Thymus (tissue), 11 donors: ENCODE data around the gene KYAT1. TPM values are rescaled to one million over a fixed set of nuclear protein-coding genes. Genes with fewer than 3 reads are reported as not detected.
A peak's percentile ranks its signal among the peaks of the same experiment; 100 is the strongest.

Source experiments
- DNase-seq, 9 donors: peaks; one replicate each; pipeline ENCODE4 v3.0.0-alpha.2; 2013; ENCODE audit warnings: low spot score in 9 of 9, low read depth in 6 of 9, missing footprints in 1 of 9
- H3K27ac ChIP-seq, 2 donors: one replicate each; pipeline ENCODE4 v1.5.1; 2013; ENCODE audit warnings: control low read depth in 1 of 2, low read depth in 1 of 2, low read length in 1 of 2, mild to moderate bottlenecking in 1 of 2, moderate library complexity in 1 of 2
- H3K27me3 ChIP-seq, 2 donors: one replicate each; pipeline ENCODE4 v1.5.1; 2013; ENCODE audit warnings: low read length in 1 of 2; ENCODE audit not compliant: control insufficient read depth in 2 of 2, insufficient read depth in 1 of 2
- H3K36me3 ChIP-seq, 2 donors: one replicate each; pipeline ENCODE4 v1.5.1; 2013; ENCODE audit warnings: low read length in 1 of 2, mild to moderate bottlenecking in 1 of 2, moderate library complexity in 1 of 2; ENCODE audit not compliant: control insufficient read depth in 2 of 2, insufficient read depth in 2 of 2
- H3K4me1 ChIP-seq, 2 donors: one replicate each; pipeline ENCODE4 v1.5.1; 2013; ENCODE audit warnings: low read length in 2 of 2; ENCODE audit not compliant: control insufficient read depth in 2 of 2, insufficient read depth in 2 of 2
- H3K4me3 ChIP-seq, 2 donors: one replicate each; pipeline ENCODE4 v1.5.1; 2013; ENCODE audit warnings: low read length in 2 of 2, control low read depth in 1 of 2, mild to moderate bottlenecking in 1 of 2
- H3K9me3 ChIP-seq, 2 donors: one replicate each; pipeline ENCODE4 v1.5.1; 2013; ENCODE audit warnings: low read length in 1 of 2, mild to moderate bottlenecking in 1 of 2; ENCODE audit not compliant: control insufficient read depth in 2 of 2, insufficient read depth in 1 of 2
- WGBS: extraction: QIAGEN DNeasy Blood & Tissue Kit; methylation state at CpG from one replicate; pipeline ENCODE4 v1.1.7; 2013; 5-methylcytosine and 5-hydroxymethylcytosine counted together
- polyA plus RNA-seq: library from polyadenylated mRNA; stranded (reverse); fragments of 200-250 nt; gene quantifications from one replicate; pipeline ENCODE4 v1.2.3, GENCODE V29; 2013
- total RNA-seq: library from RNA; stranded (reverse); fragments of 120-200 nt; gene quantifications from one replicate; pipeline ENCODE4 v1.2.4, GENCODE V29; 2013
- donor health status: healthy.

KYAT1 gene
- total and polyA plus RNA-seq, 2 donors: 9.9 to 16.1 TPM

- 98% methylated on average over 4 of the region's 4 CpGs for WGBS
- H3K9me3 ChIP-seq: no peaks in the 10 kb centered on the region
- H3K4me3 ChIP-seq: no peak overlapping the region
- no peaks in the 10 kb centered on the region for H3K27me3 ChIP-seq
- H3K4me1 ChIP-seq: peaks cover 8 to 17% of the 10 kb centered on the region in 2 donors
- H3K36me3 ChIP-seq: peaks cover 47 to 48% of the 10 kb centered on the region in 2 donors
- no peak for DNase-seq
- H3K27ac ChIP-seq: no peak overlapping the region
These were observed 91.2 kb downstream of the KYAT1 start for GRCh38 chr9:128790536-128790935.

GRCh38 chr9:128788445-128788844 is 93.3 kb downstream of the KYAT1 start:
- Histone ChIP-seq H3K9me3 (peaks cover 0 to under 1% of the 10 kb centered on the region in 2 donors), H3K27me3 (no peaks in the 10 kb centered on the region), H3K27ac (no peak overlapping the region), H3K36me3 (peaks cover 32 to 35% of the 10 kb centered on the region in 2 donors), H3K4me3 (no peak overlapping the region), H3K4me1 (peaks cover 8 to 17% of the 10 kb centered on the region in 2 donors)
- WGBS: 92% methylated on average over 1 of the region's 1 CpG
- no peak for DNase-seq

GRCh38 chr9:128787659-128788058 is 94.1 kb downstream of the KYAT1 start:
- 9% methylated on average over 7 of the region's 7 CpGs for WGBS
- Histone ChIP-seq H3K9me3 (peaks cover 0 to 3% of the 10 kb centered on the region in 2 donors), H3K4me3 (peak overlapping the region; percentile 88 to 97), H3K27me3 (no peaks in the 10 kb centered on the region), H3K4me1 (peaks cover 8 to 18% of the 10 kb centered on the region in 2 donors), H3K36me3 (peaks cover 24 to 27% of the 10 kb centered on the region in 2 donors), H3K27ac (peak overlapping the region; percentile 82 to 84)
- DNase-seq: peak in 1 of 9 donors; percentile 12

GRCh38 chr9:128786681-128787601 is 94.8 kb downstream of the KYAT1 start, which contains the start of gene TBC1D13:
Gene TBC1D13, plus strand, starts transcription at chr9:128787253. Its CDS starts 101 bp downstream, at chr9:128787354.
- H3K27ac ChIP-seq: peak within 1 kb of the TSS; percentile 82 to 85
- WGBS: 9% methylated on average over 64 of the region's 64 CpGs
- peaks cover 8 to 18% of the 10 kb centered on the region in 2 donors for H3K4me1 ChIP-seq
- peak within 1 kb of the TSS; percentile 88 to 97 for H3K4me3 ChIP-seq
- H3K36me3 ChIP-seq: peaks cover 17 to 21% of the 10 kb centered on the region in 2 donors
- peak; percentile 39 to 91 (median 76) for DNase-seq
- no peaks in the 10 kb centered on the region for H3K27me3 ChIP-seq
- peaks cover 0 to 3% of the 10 kb centered on the region in 2 donors for H3K9me3 ChIP-seq

- Histone ChIP-seq H3K36me3 (peaks cover 1 to 6% of the 10 kb centered on the region in 2 donors), H3K4me1 (peaks cover 8 to 18% of the 10 kb centered on the region in 2 donors), H3K4me3 (no peak overlapping the region), H3K9me3 (peaks cover 0 to 5% of the 10 kb centered on the region in 2 donors), H3K27me3 (no peaks in the 10 kb centered on the region), H3K27ac (no peak overlapping the region)
- DNase-seq: no peak
- 98% methylated on average over 6 of the region's 6 CpGs for WGBS
These were observed 96.3 kb downstream of the KYAT1 start for GRCh38 chr9:128785427-128785826.

Other genes with a start within 250 kb of the KYAT1 start
- gene DYNC2I2, start 225.1 kb downstream of the KYAT1 start, total RNA-seq: 56.1 TPM
- gene DYNC2I2, start 225.1 kb downstream of the KYAT1 start, polyA plus RNA-seq: 37.5 TPM
- gene SET, start 192.7 kb downstream of the KYAT1 start, total RNA-seq: 654 TPM
- 177 TPM for gene SET, start 192.7 kb downstream of the KYAT1 start, polyA plus RNA-seq
- 3.8 TPM for gene PKN3, start 179.4 kb downstream of the KYAT1 start, total RNA-seq
- 10.4 TPM for gene PKN3, start 179.4 kb downstream of the KYAT1 start, polyA plus RNA-seq
- 20.7 TPM for gene ZDHHC12, start 157.8 kb downstream of the KYAT1 start, total RNA-seq
- gene ZDHHC12, start 157.8 kb downstream of the KYAT1 start, polyA plus RNA-seq: 46.4 TPM
- 11.3 TPM for gene ZER1, start 110.0 kb downstream of the KYAT1 start, total RNA-seq
- gene ZER1, start 110.0 kb downstream of the KYAT1 start, polyA plus RNA-seq: 23.0 TPM
- 5.0 TPM for gene TBC1D13, start 94.7 kb downstream of the KYAT1 start, total RNA-seq
- 19.4 TPM for gene TBC1D13, start 94.7 kb downstream of the KYAT1 start, polyA plus RNA-seq
- gene ENDOG, start 63.5 kb downstream of the KYAT1 start, total RNA-seq: 21.5 TPM
- gene ENDOG, start 63.5 kb downstream of the KYAT1 start, polyA plus RNA-seq: 11.0 TPM
- 24.3 TPM for gene SPOUT1, start 52.2 kb downstream of the KYAT1 start, total RNA-seq
- gene SPOUT1, start 52.2 kb downstream of the KYAT1 start, polyA plus RNA-seq: 48.5 TPM
- 9.5 TPM for gene LRRC8A, start 183 bp upstream of the KYAT1 start, total RNA-seq
- 10.3 TPM for gene LRRC8A, start 183 bp upstream of the KYAT1 start, polyA plus RNA-seq
- 9.7 TPM for gene PHYHD1, start 39.0 kb upstream of the KYAT1 start, total RNA-seq
- gene PHYHD1, start 39.0 kb upstream of the KYAT1 start, polyA plus RNA-seq: 25.6 TPM
- 7.6 TPM for gene DOLK, start 65.7 kb upstream of the KYAT1 start, total RNA-seq
- 8.0 TPM for gene DOLK, start 65.7 kb upstream of the KYAT1 start, polyA plus RNA-seq
- 22.0 TPM for gene NUP188, start 65.7 kb upstream of the KYAT1 start, total RNA-seq
- gene NUP188, start 65.7 kb upstream of the KYAT1 start, polyA plus RNA-seq: 19.2 TPM
- gene SH3GLB2, start 146.4 kb upstream of the KYAT1 start, total RNA-seq: 65.7 TPM
- gene SH3GLB2, start 146.4 kb upstream of the KYAT1 start, polyA plus RNA-seq: 134 TPM
- 14.4 TPM for gene MIGA2, start 154.7 kb upstream of the KYAT1 start, total RNA-seq
- 43.0 TPM for gene MIGA2, start 154.7 kb upstream of the KYAT1 start, polyA plus RNA-seq
- 12.7 TPM for gene DOLPP1, start 199.2 kb upstream of the KYAT1 start, total RNA-seq
- 9.6 TPM for gene DOLPP1, start 199.2 kb upstream of the KYAT1 start, polyA plus RNA-seq
- gene CRAT, start 228.8 kb upstream of the KYAT1 start, total RNA-seq: 4.1 TPM
- 9.4 TPM for gene CRAT, start 228.8 kb upstream of the KYAT1 start, polyA plus RNA-seq
- 68.3 TPM for gene PTPA, start 229.5 kb upstream of the KYAT1 start, total RNA-seq
- 70.1 TPM for gene PTPA, start 229.5 kb upstream of the KYAT1 start, polyA plus RNA-seq